Endothelial cell (in vitro differentiated cells): Measurements from ENCODE around the gene TLR6. TPM values are rescaled to one million over a fixed set of nuclear protein-coding genes. Genes with fewer than 3 reads are reported as not detected.

Experiments
- DNase-seq: peaks from one replicate; pipeline ENCODE4 v3.0.0; 2021; ENCODE audit warnings: low spot score
- H3K27ac Mint-ChIP-seq: one replicate; pipeline ENCODE4 v1.8.0; 2021; ENCODE audit warnings: mixed read lengths, inconsistent platforms; ENCODE audit not compliant: unreplicated experiment
- H3K27me3 Mint-ChIP-seq: one replicate; pipeline ENCODE4 v1.8.0; 2021; ENCODE audit warnings: mild to moderate bottlenecking, moderate library complexity, mixed read lengths, inconsistent platforms; ENCODE audit not compliant: unreplicated experiment
- H3K36me3 Mint-ChIP-seq: one replicate; pipeline ENCODE4 v1.8.0; 2021; ENCODE audit warnings: mild to moderate bottlenecking, low read depth, mixed read lengths, inconsistent platforms; ENCODE audit not compliant: unreplicated experiment
- H3K4me1 Mint-ChIP-seq: one replicate; pipeline ENCODE4 v1.8.0; 2021; ENCODE audit warnings: mild to moderate bottlenecking, mixed read lengths, inconsistent platforms; ENCODE audit not compliant: unreplicated experiment
- H3K4me3 Mint-ChIP-seq: one replicate; pipeline ENCODE4 v1.8.0; 2021; ENCODE audit warnings: mild to moderate bottlenecking, mixed read lengths, inconsistent platforms; ENCODE audit not compliant: unreplicated experiment
- H3K9me3 Mint-ChIP-seq: one replicate; pipeline ENCODE4 v1.8.0; 2021; ENCODE audit warnings: mixed read lengths, inconsistent platforms; ENCODE audit not compliant: unreplicated experiment
- long read RNA-seq: library from polyadenylated mRNA; unstranded; transcript quantifications from one replicate; pipeline ENCODE4 v2.0.0, GENCODE V29; 2020; ENCODE audit not compliant: unreplicated experiment
- total RNA-seq: library from RNA; stranded (reverse); fragmentation: NEBNext Ultra II Directional; extraction: Animal tissue kit (Norgen Biotek cat#: 25700); gene quantifications from one replicate; pipeline ENCODE4 v1.2.1, GENCODE V29; 2021; ENCODE audit not compliant: unreplicated experiment
- TF ChIP-seq, protein P1 (sequence below): fragments of 200-600 bp; sonication (generic); IDR thresholded peaks from one replicate; pipeline ENCODE4 v1.5.0; 2021; ENCODE audit warnings: antibody characterized with exemption; ENCODE audit not compliant: unreplicated experiment

The TLR6 gene, protein sequence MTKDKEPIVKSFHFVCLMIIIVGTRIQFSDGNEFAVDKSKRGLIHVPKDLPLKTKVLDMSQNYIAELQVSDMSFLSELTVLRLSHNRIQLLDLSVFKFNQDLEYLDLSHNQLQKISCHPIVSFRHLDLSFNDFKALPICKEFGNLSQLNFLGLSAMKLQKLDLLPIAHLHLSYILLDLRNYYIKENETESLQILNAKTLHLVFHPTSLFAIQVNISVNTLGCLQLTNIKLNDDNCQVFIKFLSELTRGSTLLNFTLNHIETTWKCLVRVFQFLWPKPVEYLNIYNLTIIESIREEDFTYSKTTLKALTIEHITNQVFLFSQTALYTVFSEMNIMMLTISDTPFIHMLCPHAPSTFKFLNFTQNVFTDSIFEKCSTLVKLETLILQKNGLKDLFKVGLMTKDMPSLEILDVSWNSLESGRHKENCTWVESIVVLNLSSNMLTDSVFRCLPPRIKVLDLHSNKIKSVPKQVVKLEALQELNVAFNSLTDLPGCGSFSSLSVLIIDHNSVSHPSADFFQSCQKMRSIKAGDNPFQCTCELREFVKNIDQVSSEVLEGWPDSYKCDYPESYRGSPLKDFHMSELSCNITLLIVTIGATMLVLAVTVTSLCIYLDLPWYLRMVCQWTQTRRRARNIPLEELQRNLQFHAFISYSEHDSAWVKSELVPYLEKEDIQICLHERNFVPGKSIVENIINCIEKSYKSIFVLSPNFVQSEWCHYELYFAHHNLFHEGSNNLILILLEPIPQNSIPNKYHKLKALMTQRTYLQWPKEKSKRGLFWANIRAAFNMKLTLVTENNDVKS
- total RNA-seq = 0.85 TPM
- long read RNA-seq = 0 reads

DNA sequence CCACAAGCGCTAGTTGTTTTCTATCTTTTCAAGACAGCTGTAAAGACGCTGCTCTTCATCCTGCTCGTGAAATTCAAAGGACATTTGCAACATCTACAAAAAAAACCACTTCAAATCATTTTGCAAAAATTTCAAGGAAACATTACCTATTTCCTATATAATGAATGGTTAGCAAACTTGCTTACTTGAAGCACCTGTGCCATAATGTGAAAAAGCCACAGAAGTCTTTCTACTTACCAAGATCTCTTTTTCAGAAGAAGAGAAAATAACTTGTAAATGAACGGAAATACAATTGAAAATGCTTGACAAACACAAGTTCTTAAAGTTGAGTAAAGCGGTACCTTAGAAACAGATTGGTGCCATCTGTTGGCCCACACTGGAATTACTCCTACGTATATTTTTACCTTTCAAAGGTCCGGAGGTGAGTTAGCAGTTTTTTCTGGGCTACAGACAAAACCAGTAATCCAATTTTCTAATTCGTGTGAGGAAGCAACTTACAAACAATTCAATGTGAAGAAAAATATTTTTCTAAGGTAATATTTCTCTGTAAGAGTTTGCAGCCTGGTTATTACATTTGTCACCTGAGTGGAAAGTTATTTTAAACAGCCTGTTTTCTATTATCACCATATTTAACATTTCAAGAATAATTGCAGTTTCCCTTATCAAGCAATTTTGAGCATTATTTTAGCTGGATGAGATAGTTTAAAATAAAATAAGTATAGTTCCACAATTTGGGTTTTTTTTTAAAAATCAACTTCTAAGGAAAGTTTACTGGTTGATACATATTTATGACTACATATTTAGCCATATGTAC lies at the start of gene TLR6:
TSS of gene TLR6 (minus strand) at position 294 of the 814 bp plus-strand sequence. CDS start 27,344 bp downstream, outside the sequence.
- DNase-seq = peak; percentile 51
- H3K9me3 Mint-ChIP-seq = no peaks in the 10 kb centered on the region

DNA sequence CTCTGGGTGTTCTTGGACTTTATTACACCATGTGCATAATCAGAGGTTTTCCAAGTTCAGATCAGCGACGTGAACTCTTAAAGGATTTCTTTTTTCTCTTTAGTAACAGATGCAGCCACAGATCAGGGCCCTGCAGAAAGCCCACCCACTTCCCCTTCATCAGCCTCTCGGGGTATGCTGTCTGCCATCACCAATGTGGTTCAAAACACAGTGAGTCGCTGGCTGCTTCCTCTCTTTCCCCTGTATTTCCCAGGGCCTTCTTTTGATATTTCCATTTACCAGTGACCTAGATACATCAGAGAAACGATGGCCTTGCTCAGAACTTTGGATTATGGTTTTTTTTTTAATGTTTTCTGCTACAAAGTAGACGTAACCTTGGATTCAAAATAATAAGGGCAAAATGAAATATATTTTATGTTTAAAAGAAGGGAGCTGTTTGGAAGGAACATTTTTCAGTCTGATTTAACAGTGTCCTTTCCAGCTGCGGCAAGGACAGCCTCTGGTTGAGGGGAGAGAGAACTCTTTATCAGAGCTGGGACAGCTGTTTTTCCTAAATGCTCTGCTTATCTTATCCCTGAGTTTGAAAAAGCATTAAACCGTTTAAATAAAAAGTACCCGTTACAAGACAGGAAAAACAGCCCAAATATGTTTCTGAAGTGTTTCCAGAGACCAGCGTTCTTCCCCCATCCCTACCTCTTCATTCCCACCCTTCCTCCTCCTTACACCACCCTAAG lies 49.2 kb upstream of the TLR6 start:
- DNase-seq = no peak
- no peaks in the 10 kb centered on the region for H3K4me1 Mint-ChIP-seq
- no peak overlapping the region for H3K27ac Mint-ChIP-seq
- no peaks in the 10 kb centered on the region for H3K9me3 Mint-ChIP-seq
- H3K4me3 Mint-ChIP-seq = no peak overlapping the region
- TF ChIP-seq, protein P1, sequence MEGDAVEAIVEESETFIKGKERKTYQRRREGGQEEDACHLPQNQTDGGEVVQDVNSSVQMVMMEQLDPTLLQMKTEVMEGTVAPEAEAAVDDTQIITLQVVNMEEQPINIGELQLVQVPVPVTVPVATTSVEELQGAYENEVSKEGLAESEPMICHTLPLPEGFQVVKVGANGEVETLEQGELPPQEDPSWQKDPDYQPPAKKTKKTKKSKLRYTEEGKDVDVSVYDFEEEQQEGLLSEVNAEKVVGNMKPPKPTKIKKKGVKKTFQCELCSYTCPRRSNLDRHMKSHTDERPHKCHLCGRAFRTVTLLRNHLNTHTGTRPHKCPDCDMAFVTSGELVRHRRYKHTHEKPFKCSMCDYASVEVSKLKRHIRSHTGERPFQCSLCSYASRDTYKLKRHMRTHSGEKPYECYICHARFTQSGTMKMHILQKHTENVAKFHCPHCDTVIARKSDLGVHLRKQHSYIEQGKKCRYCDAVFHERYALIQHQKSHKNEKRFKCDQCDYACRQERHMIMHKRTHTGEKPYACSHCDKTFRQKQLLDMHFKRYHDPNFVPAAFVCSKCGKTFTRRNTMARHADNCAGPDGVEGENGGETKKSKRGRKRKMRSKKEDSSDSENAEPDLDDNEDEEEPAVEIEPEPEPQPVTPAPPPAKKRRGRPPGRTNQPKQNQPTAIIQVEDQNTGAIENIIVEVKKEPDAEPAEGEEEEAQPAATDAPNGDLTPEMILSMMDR = no peak
- H3K36me3 Mint-ChIP-seq = peaks cover 15% of the 10 kb centered on the region
- peaks cover 3% of the 10 kb centered on the region for H3K27me3 Mint-ChIP-seq

More for the DNA sequence above, at the start of gene TLR6:
- no peak within 1 kb of the TSS for H3K27ac Mint-ChIP-seq
- no peak within 1 kb of the TSS for H3K4me3 Mint-ChIP-seq
- TF ChIP-seq, protein P1 = peak; percentile 84
- H3K36me3 Mint-ChIP-seq = no peaks in the 10 kb centered on the region
- peaks cover 6% of the 10 kb centered on the region for H3K4me1 Mint-ChIP-seq
- no peaks in the 10 kb centered on the region for H3K27me3 Mint-ChIP-seq

DNA sequence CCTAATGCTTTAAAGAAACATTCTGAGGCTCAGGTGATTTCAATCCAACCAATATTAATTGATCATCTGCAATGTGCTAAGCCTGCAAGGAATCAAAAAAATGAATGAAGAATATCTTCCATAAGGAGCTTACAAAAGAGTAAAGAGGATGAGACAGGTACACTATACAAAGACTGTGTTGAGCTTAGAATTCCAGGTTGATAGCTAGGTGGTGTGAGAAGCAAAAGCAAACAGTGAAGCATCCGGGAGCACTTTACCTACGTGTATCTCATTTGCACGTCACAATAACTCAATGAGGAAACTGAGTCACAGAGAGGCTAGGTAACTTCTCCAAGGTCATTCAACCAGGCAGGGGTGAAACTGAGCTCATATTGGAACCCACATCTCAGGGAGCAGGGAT lies 48.1 kb upstream of the TLR6 start:
- H3K4me1 Mint-ChIP-seq = no peaks in the 10 kb centered on the region
- peaks cover 8% of the 10 kb centered on the region for H3K36me3 Mint-ChIP-seq
- no peak for DNase-seq
- TF ChIP-seq, protein P1 = no peak
- no peaks in the 10 kb centered on the region for H3K9me3 Mint-ChIP-seq
- H3K27ac Mint-ChIP-seq = peak overlapping the region; percentile 26
- H3K4me3 Mint-ChIP-seq = no peak overlapping the region
- H3K27me3 Mint-ChIP-seq = peaks cover 1% of the 10 kb centered on the region

DNA sequence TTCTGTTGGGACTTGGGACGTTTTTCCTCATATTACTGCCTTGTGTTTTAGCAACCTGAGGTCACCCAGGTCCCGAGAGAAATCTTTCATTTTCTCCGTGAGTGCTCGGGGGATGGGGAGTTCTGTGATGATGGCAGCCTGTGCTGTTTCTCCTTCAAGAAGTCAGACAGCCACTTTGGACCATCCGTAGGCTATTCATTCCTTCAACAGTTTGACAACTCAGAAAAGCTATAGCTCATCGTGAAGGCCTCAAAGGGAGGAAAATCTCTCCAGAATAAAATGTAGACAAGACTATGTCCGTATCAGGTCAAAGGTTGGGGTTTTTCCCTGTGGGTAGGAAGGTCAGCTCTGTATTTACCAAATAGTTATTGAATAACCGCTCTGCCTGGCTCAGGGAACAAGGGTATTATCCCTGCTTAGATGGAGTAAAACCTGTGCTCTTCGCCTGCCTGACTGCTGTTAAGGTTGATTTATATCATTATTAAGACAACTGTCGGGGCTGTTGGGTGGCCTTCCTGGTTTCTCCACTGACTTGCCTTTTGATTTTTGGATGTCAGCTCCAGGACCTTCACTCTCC lies 47.6 kb upstream of the TLR6 start:
- Mint-ChIP-seq H3K9me3 (no peaks in the 10 kb centered on the region), H3K27me3 (peaks cover 1% of the 10 kb centered on the region), H3K27ac (no peak overlapping the region), H3K4me3 (no peak overlapping the region), H3K4me1 (no peaks in the 10 kb centered on the region), H3K36me3 (peaks cover 8% of the 10 kb centered on the region)
- DNase-seq = no peak
- TF ChIP-seq, protein P1 = no peak
